Measurements from ENCODE around the gene COPG1. TPM values are rescaled to one million over a fixed set of nuclear protein-coding genes. Genes with fewer than 3 reads are reported as not detected.
"Not testable (repeated sequence)": the region's sequence is repeated elsewhere in the genome, so short reads cannot be mapped to it uniquely, and the experiment has no call there.

The COPG1 gene
- total RNA-seq, 1 donor = 402 TPM

GRCh38 chr3:129213238-129213637 lies 36.2 kb upstream of the COPG1 start:
- DNase-seq (ENCODE audit: low read depth) = no peak
- H3K4me3 ChIP-seq (ENCODE audit: low read depth, low read length) = no peak overlapping the region

GRCh38 chr3:129218742-129219141 lies 30.7 kb upstream of the COPG1 start:
- DNase-seq (ENCODE audit: low read depth) = no peak
- TF ChIP-seq, protein P1, sequence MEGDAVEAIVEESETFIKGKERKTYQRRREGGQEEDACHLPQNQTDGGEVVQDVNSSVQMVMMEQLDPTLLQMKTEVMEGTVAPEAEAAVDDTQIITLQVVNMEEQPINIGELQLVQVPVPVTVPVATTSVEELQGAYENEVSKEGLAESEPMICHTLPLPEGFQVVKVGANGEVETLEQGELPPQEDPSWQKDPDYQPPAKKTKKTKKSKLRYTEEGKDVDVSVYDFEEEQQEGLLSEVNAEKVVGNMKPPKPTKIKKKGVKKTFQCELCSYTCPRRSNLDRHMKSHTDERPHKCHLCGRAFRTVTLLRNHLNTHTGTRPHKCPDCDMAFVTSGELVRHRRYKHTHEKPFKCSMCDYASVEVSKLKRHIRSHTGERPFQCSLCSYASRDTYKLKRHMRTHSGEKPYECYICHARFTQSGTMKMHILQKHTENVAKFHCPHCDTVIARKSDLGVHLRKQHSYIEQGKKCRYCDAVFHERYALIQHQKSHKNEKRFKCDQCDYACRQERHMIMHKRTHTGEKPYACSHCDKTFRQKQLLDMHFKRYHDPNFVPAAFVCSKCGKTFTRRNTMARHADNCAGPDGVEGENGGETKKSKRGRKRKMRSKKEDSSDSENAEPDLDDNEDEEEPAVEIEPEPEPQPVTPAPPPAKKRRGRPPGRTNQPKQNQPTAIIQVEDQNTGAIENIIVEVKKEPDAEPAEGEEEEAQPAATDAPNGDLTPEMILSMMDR (IDR thresholded peaks at IDR 0.05; ENCODE audit: insufficient read depth, low read depth, low read length) = no peak
- no peak overlapping the region for H3K4me3 ChIP-seq (ENCODE audit: low read depth, low read length)

More at GRCh38 chr3:129213238-129213637, 36.2 kb upstream of the COPG1 start:
- TF ChIP-seq, protein P1 (IDR thresholded peaks at IDR 0.05; ENCODE audit: insufficient read depth, low read depth, low read length) = no peak

DNA sequence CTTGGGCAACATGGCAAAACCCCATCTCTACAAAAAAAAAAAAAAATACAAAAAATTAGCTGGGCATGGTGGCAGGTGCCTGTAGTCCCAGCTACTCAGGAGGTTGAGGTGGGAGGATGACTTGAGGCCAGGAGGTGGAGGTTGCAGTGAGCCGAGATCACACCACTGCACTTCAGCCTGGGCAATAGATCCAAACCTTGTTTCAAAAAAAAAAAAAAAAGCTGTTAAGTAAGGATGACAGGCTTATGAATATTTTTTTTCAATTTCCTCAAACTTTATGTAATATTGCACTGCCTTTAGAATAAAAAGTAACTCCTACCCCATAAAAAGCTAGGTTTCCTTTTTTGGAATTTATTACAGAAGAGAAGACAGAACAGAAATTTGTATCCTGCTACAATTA lies 25.0 kb upstream of the COPG1 start:
- not testable (repeated sequence) for H3K4me3 ChIP-seq (ENCODE audit: low read depth, low read length); DNase-seq (ENCODE audit: low read depth)

DNA sequence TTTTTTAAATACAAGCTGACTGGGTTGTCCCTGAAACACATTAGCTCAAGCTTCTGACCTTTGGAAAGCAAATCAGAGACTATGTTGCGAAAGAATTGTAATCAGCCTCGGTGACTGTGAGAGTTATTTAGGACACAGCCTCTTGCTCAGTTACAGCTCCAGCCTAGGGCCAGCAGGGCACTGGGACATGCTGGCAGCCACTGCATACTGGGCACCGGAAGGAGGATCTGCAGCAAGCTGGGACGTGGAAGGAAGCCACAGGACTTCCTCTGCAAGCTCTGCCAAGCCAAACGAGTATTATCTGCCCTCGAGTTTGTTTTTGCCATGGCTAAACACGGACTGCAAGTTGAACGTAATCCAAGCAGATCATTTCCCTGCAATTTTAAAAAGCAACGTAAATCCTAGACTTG lies 24.4 kb upstream of the COPG1 start:
- TF ChIP-seq, protein P1 (IDR thresholded peaks at IDR 0.05; ENCODE audit: insufficient read depth, low read depth, low read length) = no peak
- H3K4me3 ChIP-seq (ENCODE audit: low read depth, low read length) = no peak overlapping the region
- DNase-seq (ENCODE audit: low read depth) = peak; percentile 88

- TF ChIP-seq, protein P1 (IDR thresholded peaks at IDR 0.05; ENCODE audit: insufficient read depth, low read depth, low read length) = no peak
- peak; percentile 96 for DNase-seq (ENCODE audit: low read depth)
- H3K4me3 ChIP-seq (ENCODE audit: low read depth, low read length) = no peak overlapping the region
Measured at GRCh38 chr3:129226374-129226773, 23.0 kb upstream of the COPG1 start.

GRCh38 chr3:129228891-129229585 lies 20.4 kb upstream of the COPG1 start:
- TF ChIP-seq, protein P1 (IDR thresholded peaks at IDR 0.05; ENCODE audit: insufficient read depth, low read depth, low read length) = peak; percentile 7
- H3K4me3 ChIP-seq (ENCODE audit: low read depth, low read length) = no peak overlapping the region
- DNase-seq (ENCODE audit: low read depth) = peak; percentile 80

DNA sequence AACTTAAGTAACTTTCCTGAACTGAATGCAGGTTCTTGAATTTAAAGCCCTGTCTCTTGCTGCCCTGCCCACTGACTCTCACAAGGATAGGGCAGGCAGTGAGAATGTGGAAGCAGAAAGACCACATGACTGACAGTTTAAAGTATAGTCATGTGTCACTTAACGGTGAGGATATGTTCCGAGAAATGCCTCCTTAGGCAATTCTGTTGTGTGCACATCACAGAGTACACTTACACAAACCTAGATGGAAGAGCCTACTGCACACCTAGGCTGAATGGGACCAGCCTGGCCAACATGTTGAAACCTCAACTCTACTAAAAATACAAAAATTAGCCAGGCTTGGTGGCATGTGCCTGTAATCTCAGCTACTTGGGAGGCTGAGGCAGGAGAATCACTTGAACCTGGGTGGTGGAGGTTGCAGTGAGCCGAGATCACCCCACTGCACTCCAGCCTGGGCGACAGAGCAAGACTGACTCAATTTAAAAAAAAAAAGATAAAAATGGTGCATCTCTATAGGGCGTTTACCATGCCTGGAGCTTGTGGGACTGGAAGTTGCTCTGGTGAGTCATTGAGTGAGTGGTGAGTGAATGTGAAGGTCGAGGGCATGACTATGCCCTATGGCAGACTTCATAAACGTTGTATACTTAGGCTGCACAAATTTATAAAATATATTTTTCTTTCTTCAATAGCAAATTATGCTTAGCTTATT lies 18.9 kb upstream of the COPG1 start:
- TF ChIP-seq, protein P1 (IDR thresholded peaks at IDR 0.05; ENCODE audit: insufficient read depth, low read depth, low read length) = no peak
- peak; percentile 76 for DNase-seq (ENCODE audit: low read depth)

More for the DNA sequence above, 18.9 kb upstream of the COPG1 start:
- no peak overlapping the region for H3K4me3 ChIP-seq (ENCODE audit: low read depth, low read length)

All from fibroblast of villous mesenchyme (primary cell).